Keratinocyte (primary cell): ENCODE data around the gene TIMM23B.
"Not testable (repeated sequence)": the region's sequence is repeated elsewhere in the genome, so short reads cannot be mapped to it uniquely, and the experiment has no call there.

ENCODE experiments used
- EZH2 ChIP-seq: IDR thresholded peaks from one replicate; pipeline ENCODE4 v1.6.1; 2012; ENCODE audit warnings: inconsistent platforms, mild to moderate bottlenecking, low read length, moderate library complexity
- TF ChIP-seq, protein P1 (sequence below), 3 experiments: IDR thresholded peaks in 1 of 3; conservative IDR thresholded peaks in 1 of 3; optimal IDR thresholded peaks in 1 of 3; 2 replicates in 2 of 3; 3 replicates in 1 of 3; pipeline versions ENCODE3 to v1.5.1; 2011; ENCODE audit warnings: low read length in 3 of 3, mild to moderate bottlenecking in 3 of 3, moderate library complexity in 2 of 3, control low read depth in 1 of 3, inconsistent platforms in 1 of 3; ENCODE audit not compliant: insufficient read depth in 2 of 3; ENCODE audit errors: extremely low read depth in 1 of 3

DNA sequence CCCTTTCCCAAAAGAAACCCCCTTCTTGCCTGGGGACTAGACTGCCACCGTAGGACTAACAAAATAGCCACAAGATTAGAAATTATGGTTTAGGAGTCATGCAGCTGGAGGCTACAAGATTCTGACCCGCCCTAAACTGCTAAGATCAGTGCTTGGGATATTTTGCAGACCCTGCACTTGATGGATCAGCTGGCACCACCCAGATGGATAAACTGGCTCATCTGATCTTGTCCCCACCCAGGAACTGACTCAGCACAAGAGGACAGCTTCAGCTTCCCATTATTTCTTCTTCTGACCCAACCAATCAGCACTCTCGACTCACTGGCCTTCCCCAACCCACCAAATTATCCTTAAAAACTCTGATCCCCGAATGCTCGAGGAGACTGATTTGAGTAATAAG, 10.6 kb upstream of the TIMM23B start:
- TF ChIP-seq, protein P1, sequence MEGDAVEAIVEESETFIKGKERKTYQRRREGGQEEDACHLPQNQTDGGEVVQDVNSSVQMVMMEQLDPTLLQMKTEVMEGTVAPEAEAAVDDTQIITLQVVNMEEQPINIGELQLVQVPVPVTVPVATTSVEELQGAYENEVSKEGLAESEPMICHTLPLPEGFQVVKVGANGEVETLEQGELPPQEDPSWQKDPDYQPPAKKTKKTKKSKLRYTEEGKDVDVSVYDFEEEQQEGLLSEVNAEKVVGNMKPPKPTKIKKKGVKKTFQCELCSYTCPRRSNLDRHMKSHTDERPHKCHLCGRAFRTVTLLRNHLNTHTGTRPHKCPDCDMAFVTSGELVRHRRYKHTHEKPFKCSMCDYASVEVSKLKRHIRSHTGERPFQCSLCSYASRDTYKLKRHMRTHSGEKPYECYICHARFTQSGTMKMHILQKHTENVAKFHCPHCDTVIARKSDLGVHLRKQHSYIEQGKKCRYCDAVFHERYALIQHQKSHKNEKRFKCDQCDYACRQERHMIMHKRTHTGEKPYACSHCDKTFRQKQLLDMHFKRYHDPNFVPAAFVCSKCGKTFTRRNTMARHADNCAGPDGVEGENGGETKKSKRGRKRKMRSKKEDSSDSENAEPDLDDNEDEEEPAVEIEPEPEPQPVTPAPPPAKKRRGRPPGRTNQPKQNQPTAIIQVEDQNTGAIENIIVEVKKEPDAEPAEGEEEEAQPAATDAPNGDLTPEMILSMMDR (optimal IDR thresholded peaks at IDR 0.05 in 1 of 3, IDR thresholded peaks at IDR 0.05 in 1 of 3, conservative IDR thresholded peaks at IDR 0.05 in 1 of 3; ENCODE audit: extremely low read depth in 1 of 3, insufficient read depth in 2 of 3, low read length in 3 of 3) = not testable (repeated sequence)
- TF ChIP-seq EZH2 = not testable (repeated sequence)
